Type B pancreatic cell (in vitro differentiated cells): Measurements from ENCODE around the gene LIPM. TPM values are rescaled to one million over a fixed set of nuclear protein-coding genes. Genes with fewer than 3 reads are reported as not detected.

Source experiments
- DNase-seq: peaks from one replicate; pipeline ENCODE4 v3.0.0; 2021; ENCODE audit warnings: mixed read lengths; ENCODE audit not compliant: unreplicated experiment; ENCODE audit errors: extremely low spot score
- H3K27ac Mint-ChIP-seq: 2 replicates; pipeline ENCODE4 v1.8.0; 2021; ENCODE audit warnings: mild to moderate bottlenecking, mixed read lengths
- H3K27me3 Mint-ChIP-seq: 2 replicates; pipeline ENCODE4 v1.8.0; 2021; ENCODE audit warnings: mixed read lengths
- H3K36me3 Mint-ChIP-seq: 2 replicates; pipeline ENCODE4 v1.8.0; 2021; ENCODE audit warnings: mixed read lengths
- H3K4me1 Mint-ChIP-seq: one replicate; pipeline ENCODE4 v1.8.0; 2021; ENCODE audit warnings: mixed read lengths; ENCODE audit not compliant: unreplicated experiment
- H3K4me3 Mint-ChIP-seq: 2 replicates; pipeline ENCODE4 v1.8.0; 2021; ENCODE audit warnings: mild to moderate bottlenecking, mixed read lengths
- H3K9me3 Mint-ChIP-seq: 2 replicates; pipeline ENCODE4 v1.8.0; 2021; ENCODE audit warnings: mixed read lengths
- CTCF ChIP-seq: fragments of 200-600 bp; sonication (generic); conservative IDR thresholded peaks from 2 replicates; pipeline ENCODE4 v1.5.0; 2021; ENCODE audit warnings: antibody characterized with exemption, mild to moderate bottlenecking
- total RNA-seq: library from RNA; stranded (reverse); gene quantifications from 2 replicates; pipeline ENCODE4 v1.2.1, GENCODE V29; 2021; ENCODE audit warnings: low replicate concordance

LIPM gene
- total RNA-seq, 1 donor from 2014 or later, result not detected

- Mint-ChIP-seq H3K4me3 (no peak overlapping the region), H3K27ac (no peak overlapping the region), H3K27me3 (no peaks in the 10 kb centered on the region), H3K4me1 (peaks cover 5% of the 10 kb centered on the region), H3K36me3 (no peaks in the 10 kb centered on the region), H3K9me3 (peaks cover 3% of the 10 kb centered on the region)
- DNase-seq, result no peak
- no peak for TF ChIP-seq CTCF
Observed at GRCh38 chr10:88870089-88870488, 67.6 kb downstream of the LIPM start.

Other genes starting within 250 kb of the LIPM start
- 7.0 and 10.7 TPM in 2 replicates for gene RNLS, start 219.4 kb upstream of the LIPM start, total RNA-seq
- gene LIPJ, start 216.0 kb upstream of the LIPM start, total RNA-seq, result 0.12 and 0.29 TPM in 2 replicates
- 19.6 TPM in 1 of 2 replicates, not detected in the other for gene LIPF, start 138.3 kb upstream of the LIPM start, total RNA-seq
- 0.41 and 3.2 TPM in 2 replicates for gene LIPK, start 96.5 kb upstream of the LIPM start, total RNA-seq
- gene LIPN, start 42.7 kb upstream of the LIPM start, total RNA-seq, result 0.24 and 1.5 TPM in 2 replicates
- gene ANKRD22, start 49.1 kb downstream of the LIPM start, total RNA-seq, result 2.9 and 8.4 TPM in 2 replicates
- gene STAMBPL1, start 77.5 kb downstream of the LIPM start, total RNA-seq, result 5.9 and 8.4 TPM in 2 replicates
- gene ACTA2, start 150.0 kb downstream of the LIPM start, total RNA-seq, result 38.1 and 76.5 TPM in 2 replicates
- gene FAS, start 188.1 kb downstream of the LIPM start, total RNA-seq, result 8.1 and 9.2 TPM in 2 replicates